ENCODE data around the gene HNRNPCL1.
A peak's percentile ranks its signal among the peaks of the same experiment; 100 is the strongest.
"Not testable (repeated sequence)": the region's sequence is repeated elsewhere in the genome, so short reads cannot be mapped to it uniquely, and the experiment has no call there.

The HNRNPCL1 gene

DNA sequence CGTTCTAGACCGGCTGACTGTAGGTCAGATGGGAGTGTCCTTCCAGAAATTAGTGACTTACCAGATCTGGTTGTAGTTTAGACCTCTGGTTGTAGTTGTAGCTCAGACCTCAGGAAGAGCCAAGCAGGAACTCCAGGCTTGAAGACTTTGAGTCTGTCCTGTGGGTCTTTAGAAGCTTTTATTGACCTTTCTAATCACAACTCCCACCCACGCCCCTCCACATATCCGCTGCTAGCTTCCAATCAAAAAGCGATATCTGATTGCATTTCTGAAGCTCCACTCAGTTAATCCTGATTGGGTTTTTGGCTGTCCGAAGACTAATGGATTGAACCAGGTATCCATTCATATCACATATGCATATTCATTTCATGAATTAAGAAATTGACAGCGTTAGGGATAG lies at the start of gene HNRNPCL1:
HNRNPCL1 (minus strand) TSS at position 101 of the 400 bp plus-strand sequence. CDS start 431 bp downstream, outside the sequence.
- DNase-seq, result not testable (repeated sequence)

DNA sequence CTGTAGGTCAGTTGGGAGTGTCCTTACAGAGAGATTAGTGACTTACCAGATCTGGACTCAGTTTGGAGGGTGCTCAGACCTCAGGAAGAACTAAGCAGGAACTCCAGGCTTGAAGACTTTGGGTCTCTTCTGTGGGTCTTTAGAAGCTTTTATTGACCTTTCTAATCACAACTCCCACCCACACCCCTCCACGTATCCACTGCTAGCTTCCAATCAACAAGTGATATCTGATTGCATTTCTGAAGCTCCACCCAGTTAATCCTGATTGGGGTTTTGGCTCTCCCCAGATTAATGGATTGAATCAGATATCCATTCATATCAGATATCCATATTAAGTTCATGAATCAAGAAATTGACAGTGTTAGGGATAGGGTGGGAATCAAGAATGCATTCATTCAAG lies 49.6 kb upstream of the HNRNPCL1 start, which contains the start of gene PRAMEF10:
PRAMEF10 (minus strand) TSS at position 101 of the 400 bp plus-strand sequence. CDS start 2,423 bp downstream, outside the sequence.
- DNase-seq, result not testable (repeated sequence)

DNA sequence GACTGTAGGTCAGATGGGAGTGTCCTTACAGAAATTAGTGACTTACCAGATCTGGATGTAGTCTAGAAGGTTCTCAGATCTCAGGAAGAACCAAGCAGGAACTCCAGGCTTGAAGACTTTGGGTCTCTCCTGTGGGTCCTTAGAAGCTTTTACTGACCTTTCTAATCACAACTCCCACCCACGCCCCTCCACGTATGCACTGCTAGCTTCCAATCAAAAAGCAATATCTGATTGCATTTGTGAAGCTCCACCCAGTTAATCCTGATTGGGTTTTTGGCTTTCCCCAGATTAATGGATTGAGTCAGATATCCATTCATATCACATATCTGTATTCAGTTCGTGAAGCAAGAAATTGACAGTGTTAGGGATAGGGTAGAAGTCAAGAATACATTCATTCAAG lies 37.6 kb upstream of the HNRNPCL1 start, which contains the start of gene PRAMEF4:
PRAMEF4 (minus strand) TSS at position 101 of the 400 bp plus-strand sequence. CDS start 2,807 bp downstream, outside the sequence.
- not testable (repeated sequence) for DNase-seq

DNA sequence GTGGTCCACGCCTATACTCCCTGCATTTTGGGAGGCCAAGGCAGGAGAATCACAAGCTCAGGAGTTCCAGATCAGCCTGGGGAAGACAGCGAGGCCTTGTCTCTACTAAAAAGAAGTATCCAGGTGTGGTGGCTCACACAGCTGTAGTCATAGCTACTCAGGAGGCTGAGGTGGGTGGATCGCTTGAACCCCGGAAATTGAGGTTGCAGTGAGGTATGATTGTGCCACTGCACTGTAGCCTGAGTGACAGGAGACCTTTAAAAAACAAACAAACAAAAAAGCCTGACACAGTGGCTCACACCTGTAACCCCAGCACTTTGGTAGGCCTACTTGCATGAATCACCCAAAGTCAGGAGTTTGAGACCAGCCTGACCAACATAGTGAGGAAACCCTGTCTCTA lies 29.9 kb upstream of the HNRNPCL1 start:
- not testable (repeated sequence) for DNase-seq

DNA sequence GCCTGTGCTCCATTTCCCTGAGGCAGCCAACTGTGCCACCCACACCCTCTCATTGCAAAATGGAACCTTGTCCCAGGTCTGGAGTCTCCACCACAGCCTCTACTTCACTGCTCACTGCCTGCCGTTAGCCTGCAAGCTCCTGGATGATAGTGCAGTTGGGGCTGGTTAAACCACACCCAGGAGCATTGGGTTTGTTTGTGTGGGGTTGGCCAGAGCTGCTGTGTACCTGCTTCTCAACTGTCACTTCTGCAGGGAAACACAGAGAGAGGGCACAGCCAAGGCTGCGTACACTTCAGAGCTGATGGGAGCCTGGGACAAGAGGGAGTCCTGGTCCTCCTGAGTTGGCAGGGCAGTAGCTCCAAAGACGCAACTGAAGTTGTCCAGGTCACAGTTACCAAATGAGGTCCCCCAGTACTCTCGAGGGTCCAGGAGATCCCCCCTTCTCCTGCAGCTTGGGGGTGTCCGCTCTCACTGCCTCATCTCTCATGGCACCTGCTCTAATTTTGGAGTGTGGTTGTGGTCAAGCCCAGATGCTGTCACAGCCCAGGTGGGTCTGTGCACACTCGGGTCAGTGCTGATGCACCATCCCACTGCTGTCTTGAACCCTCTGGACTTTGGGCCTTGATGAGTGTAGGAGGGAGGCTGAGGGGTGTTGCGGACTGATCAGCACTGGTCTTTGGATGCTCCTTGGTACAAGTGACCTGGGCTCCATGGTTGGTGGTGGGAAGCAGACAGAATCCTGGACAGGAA lies 14.8 kb upstream of the HNRNPCL1 start:
- DNase-seq, result not testable (repeated sequence)

DNA sequence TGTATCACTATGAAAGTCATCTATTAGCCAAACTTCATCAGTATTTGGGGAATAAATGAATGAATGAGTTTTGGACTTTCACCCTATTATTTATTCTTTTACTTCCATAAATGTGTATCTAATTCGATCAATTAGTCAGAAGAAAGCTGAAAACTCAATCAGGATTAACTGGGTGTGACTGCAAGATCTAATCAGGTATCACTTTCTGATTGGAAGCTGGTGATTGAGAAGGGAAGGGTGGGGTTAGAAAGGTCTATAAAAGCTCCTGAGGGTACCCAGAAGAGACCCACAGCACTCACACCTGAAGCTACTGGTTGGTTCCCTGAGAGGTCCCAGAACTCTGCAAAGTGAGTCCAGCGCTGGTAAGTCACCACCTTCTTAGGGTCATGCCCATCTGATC lies 8.3 kb upstream of the HNRNPCL1 start, which contains the start of gene PRAMEF2:
PRAMEF2 (plus strand) TSS at position 301 of the 400 bp plus-strand sequence. CDS start 1,924 bp downstream, outside the sequence.
- DNase-seq, result not testable (repeated sequence)

DNA sequence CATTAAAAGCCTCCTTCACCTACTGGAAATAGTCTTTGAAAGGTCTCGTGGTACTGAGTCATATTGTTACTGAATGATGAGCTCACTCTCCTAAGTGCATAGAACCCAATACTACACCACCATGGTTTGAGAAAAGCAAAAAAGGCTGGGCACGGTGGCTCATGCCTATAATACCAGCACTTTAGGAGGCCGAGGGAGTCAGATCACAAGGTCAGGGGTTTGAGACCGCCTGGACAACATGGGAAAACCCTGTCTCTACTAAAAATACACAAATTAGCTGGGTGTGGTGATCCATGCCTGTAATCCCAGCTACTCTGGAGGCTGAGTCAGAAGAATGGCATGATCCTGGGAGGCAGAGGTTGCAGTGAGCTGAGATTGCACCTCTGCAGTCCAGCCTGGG lies 3.3 kb upstream of the HNRNPCL1 start:
- no peak for DNase-seq

DNA sequence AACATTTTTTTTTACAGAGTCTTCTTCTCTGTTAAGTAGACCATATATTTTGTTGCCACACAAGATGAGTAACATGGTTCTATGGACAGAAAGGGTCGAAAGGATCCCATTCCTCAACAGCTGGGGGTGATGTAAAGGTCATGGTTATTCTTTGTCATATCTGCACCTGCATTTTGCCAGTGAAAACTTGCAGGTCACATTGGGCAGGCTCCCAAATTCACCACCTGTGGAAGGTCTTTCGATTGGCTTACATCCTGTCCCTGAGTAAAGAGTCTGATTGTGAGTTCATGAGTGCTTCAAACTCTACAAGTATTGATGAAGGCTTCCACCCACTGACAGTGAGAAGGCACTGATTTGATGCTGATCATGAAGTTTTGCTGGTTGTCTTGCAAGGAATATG lies 15.3 kb downstream of the HNRNPCL1 start:
- DNase-seq, result not testable (repeated sequence)

DNA sequence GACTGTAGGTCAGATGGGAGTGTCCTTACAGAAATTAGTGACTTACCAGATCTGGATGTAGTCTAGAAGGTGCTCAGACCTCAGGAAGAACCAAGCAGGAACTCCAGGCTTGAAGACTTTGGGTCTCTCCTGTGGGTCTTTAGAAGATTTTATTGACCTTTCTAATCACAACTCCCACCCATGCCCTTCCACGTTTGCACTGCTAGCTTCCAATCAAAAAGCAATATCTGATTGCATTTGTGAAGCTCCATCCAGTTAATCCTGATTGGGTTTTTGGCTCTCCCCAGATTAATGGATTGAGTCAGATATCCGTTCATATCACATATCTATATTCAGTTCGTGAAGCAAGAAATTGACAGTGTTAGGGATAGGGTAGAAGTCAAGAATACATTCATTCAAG lies 17.2 kb downstream of the HNRNPCL1 start, which contains the start of gene PRAMEF11:
PRAMEF11 (minus strand) TSS at position 101 of the 400 bp plus-strand sequence. CDS start 2,621 bp downstream, outside the sequence.
- not testable (repeated sequence) for DNase-seq

DNA sequence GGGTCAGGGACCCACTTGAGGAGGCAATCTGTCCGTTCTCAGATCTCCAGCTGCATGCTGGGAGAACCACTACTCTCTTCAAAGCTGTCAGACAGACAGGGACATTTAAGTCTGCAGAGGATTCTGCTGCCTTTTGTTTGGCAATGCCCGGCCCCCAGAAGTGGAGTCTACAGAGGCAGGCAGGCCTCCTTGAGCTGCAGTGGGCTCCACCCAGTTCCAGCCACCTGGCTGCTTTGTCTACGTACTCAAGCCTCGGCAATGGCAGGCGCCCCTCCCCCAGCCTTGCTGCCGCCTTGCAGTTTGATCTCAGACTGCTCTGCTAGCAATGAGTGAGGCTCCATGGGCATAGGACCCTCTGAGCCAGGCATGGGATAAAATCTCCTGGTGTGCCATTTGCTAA lies 29.5 kb downstream of the HNRNPCL1 start:
- DNase-seq, result not testable (repeated sequence)

DNA sequence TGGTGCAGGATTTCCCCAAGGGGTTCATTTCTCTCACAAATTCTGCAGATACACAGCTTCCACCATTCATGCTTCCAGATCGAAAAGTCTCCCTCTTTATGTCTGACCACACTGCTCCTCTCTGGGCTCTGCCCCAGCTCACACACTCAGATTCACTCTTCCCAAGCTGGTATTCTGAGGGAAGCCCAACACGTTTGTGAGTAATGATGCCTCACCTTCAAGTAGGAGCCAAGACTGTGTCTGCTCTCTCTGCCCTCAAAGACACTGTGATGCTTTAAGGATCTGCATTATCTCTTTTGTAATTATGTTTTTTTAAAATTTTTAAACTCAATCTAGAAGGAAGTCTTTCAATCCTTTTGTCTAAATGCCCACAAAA lies 37.1 kb downstream of the HNRNPCL1 start:
- DNase-seq, result peak; percentile 19

DNA sequence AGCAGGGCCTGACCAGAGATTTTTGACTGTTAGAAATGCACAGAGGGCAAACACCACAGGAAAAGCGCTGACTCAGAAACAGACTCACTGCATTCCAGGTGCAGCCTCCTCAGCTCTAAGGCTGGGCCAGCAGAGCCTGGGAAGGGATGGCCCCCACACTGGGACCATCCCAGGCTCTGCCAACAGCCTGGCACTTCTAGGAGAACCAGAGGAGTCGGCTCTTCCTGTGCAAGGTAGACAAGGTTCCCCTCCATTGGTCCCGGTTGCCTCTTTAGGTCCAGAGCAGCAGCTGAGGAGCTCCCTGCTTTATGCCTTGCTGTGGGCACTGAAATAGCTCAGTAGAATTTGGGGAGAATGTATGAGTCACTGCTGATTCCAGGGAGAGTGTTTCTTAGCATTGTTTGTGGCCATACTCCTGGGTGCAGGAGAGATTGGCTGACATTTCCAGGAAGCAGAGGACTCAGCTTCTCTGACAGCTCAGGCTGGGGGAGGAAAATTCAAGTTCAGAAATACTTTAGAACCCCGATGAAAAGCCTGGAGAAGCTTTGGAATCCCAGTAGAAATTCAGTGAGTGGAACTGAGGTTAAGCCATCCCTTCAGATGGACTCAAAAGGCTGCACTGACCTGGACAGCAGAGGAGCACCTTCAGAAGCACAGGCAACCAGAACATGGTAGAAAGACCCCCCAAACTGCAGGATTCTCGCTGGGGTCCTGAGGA lies 37.7 kb downstream of the HNRNPCL1 start:
- peak; percentile 73 for DNase-seq

DNA sequence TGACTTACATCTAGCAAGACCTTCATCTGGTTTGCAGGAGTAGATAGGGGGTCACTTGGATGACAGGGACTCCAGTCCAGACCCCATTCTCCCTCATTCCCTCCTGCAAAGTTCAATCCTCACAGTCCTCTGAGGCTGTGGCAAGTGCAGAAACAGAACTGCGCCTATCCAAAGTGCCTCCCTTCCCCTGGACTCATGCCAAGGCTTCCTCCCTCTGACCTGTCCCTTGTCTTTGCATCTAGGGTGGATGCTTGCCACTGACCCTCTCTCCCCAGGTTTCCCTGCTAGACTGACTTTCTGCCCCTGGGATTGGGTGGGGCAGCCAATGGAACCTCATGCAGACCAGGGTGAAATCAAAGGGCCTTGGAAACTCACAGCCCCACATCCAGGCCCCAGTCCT lies 38.6 kb downstream of the HNRNPCL1 start:
- no peak for DNase-seq

DNA sequence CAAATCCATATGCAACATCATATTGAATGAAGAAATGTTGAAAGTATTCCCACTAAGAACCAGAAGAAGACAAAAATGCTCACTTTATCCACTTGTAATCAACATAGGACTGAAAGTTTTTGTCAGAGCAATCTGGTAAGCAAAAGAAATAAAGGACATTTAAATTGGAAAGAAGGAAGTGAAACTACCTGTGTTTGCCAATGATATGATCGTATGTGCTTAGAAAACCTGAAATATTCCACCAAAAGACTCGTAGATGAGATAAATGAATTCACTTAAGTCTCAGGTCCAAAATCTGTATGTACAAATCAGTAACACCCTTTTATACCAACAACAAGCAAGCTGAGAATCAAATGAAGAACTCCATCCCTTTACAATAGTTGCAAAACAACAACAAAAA lies 48.8 kb downstream of the HNRNPCL1 start:
- DNase-seq, result no peak

DNA sequence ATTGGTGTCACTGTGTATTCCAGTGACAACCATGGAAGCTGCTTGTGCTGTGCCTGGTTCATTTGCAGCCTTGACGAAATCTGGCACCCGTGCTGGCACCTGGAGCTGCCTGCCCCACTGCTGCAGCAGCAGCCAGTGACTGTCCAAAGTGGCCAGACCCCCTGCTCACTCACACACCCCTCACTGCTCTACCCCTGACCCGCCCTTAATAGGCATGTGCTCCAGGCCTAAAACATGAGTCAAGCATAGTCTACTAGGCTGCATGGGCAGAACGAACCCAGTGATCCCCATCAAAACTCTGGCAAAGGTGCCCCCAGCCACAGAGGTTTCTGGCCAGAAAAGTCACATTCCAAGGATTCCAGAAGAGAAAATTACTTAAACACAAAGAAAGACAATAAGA lies 49.6 kb downstream of the HNRNPCL1 start:
- no peak for DNase-seq

Measured in fibroblast of upper back skin (primary cell).